HCT116 (cell line): ENCODE measurements around the gene SGSH. TPM values are rescaled to one million over a fixed set of nuclear protein-coding genes. Genes with fewer than 3 reads are reported as not detected.

Experiments used
- ATAC-seq: fragments of 200-7000 bp; cut with Tn5 transposase; 2 replicates; pipeline ENCODE4 v1.9.1; 2020; ENCODE audit warnings: mild to moderate bottlenecking, moderate library complexity
- BruUV-seq: library from RNA; stranded (reverse); fragments of 400-500 nt; replicated peaks from 2 replicates; lab custom pipeline; 2021; lab: Mats Ljungman, UMichigan
- CTCF ChIA-PET: fragments of 300-600 bp; sonication (Branson Sonifier 250); formaldehyde crosslinking; loops from one replicate; lab custom pipeline; 2021; ENCODE audit warnings: antibody characterized with exemption; lab: Charles Lee
- POLR2A ChIA-PET: fragments of 300-600, 350-600 bp; sonication (Branson Sonifier 250); formaldehyde crosslinking; loops from one replicate; lab custom pipeline; 2021; ENCODE audit warnings: antibody characterized with exemption; lab: Charles Lee
- RAD21 ChIA-PET, 2 experiments: fragments of 300-600 bp; sonication (Branson Sonifier 250); formaldehyde crosslinking; loops; one replicate each; lab custom pipeline; 2023; ENCODE audit warnings: low total read pairs in 2 of 2; ENCODE audit not compliant: uncharacterized antibody in 2 of 2, unreplicated experiment in 2 of 2, low non-redundant PET in 1 of 2; lab: Charles Lee
- DNase-seq: peaks from one replicate; pipeline ENCODE4 v3.0.0-alpha.2; 2010; ENCODE audit warnings: low read depth, low spot score
- H2AFZ ChIP-seq: fragments of 200-600 bp; shearing (Covaris generic), sonication (generic); 2 replicates; pipeline ENCODE4 v1.6.1; 2017; ENCODE audit warnings: low read depth, mixed run types, mixed read lengths, antibody characterized with exemption, low read length; ENCODE audit not compliant: poor library complexity, severe bottlenecking
- H3K27ac ChIP-seq: 2 replicates; pipeline ENCODE4 v1.5.1; 2012; ENCODE audit warnings: low read depth, low read length
- H3K27me3 ChIP-seq: fragments of 200-600 bp; sonication (generic); 2 replicates; pipeline ENCODE4 v1.6.1; 2016; ENCODE audit warnings: mixed run types, low read length, mixed read lengths; ENCODE audit not compliant: insufficient read depth
- H3K36me3 ChIP-seq, 2 experiments: fragments of 200-500 bp in 1 of 2; fragments of 200-600 bp in 1 of 2; sonication (Bioruptor generic) in 1 of 2; sonication (generic) in 1 of 2; 2 replicates each; pipeline versions ENCODE4 v1.5.1 to v1.6.1; 2014 to 2016; ENCODE audit warnings: low read length in 2 of 2, inconsistent platforms in 1 of 2, mixed read lengths in 1 of 2, mixed run types in 1 of 2; ENCODE audit not compliant: insufficient read depth in 2 of 2, control insufficient read depth in 1 of 2
- H3K4me1 ChIP-seq, 2 experiments: fragments of 200-600 bp in 1 of 2; sonication (generic) in 1 of 2; 2 replicates each; pipeline versions ENCODE4 v1.5.1 to v1.6.1; 2012 to 2017; ENCODE audit warnings: low read length in 2 of 2, inconsistent platforms in 1 of 2, mild to moderate bottlenecking in 1 of 2, mixed read lengths in 1 of 2, mixed run types in 1 of 2, moderate library complexity in 1 of 2; ENCODE audit not compliant: insufficient read depth in 2 of 2, control insufficient read depth in 1 of 2
- H3K4me2 ChIP-seq: fragments of 200-600 bp; sonication (generic); 2 replicates; pipeline ENCODE4 v1.6.1; 2017; ENCODE audit warnings: mixed run types, low read length, mixed read lengths
- H3K4me3 ChIP-seq, 2 experiments: fragments of 200-600 bp in 1 of 2; sonication (generic) in 1 of 2; replicated peaks in 1 of 2; 2 replicates each; pipeline ENCODE4 v1.5.1; 2011 to 2016; ENCODE audit warnings: low read length in 2 of 2, control low read depth in 1 of 2, low read depth in 1 of 2, mild to moderate bottlenecking in 1 of 2, mixed read lengths in 1 of 2, mixed run types in 1 of 2
- H3K79me2 ChIP-seq: fragments of 200-600 bp; sonication (generic); 2 replicates; pipeline ENCODE4 v1.6.1; 2017; ENCODE audit warnings: mild to moderate bottlenecking, mixed run types, low read length, moderate library complexity, mixed read lengths; ENCODE audit not compliant: insufficient read depth
- H3K9ac ChIP-seq: fragments of 200-600 bp; sonication (generic); 2 replicates; pipeline ENCODE4 v1.6.1; 2016; ENCODE audit warnings: low read length, mixed read lengths
- H3K9me2 ChIP-seq: fragments of 200-600 bp; sonication (generic), shearing (Covaris generic); 2 replicates; pipeline ENCODE4 v1.6.1; 2017; ENCODE audit warnings: mixed run types, mild to moderate bottlenecking, moderate library complexity; ENCODE audit not compliant: insufficient read depth
- H3K9me3 ChIP-seq, 2 experiments: fragments of 200-500 bp in 1 of 2; fragments of 200-600 bp in 1 of 2; sonication (Bioruptor generic) in 1 of 2; sonication (generic) in 1 of 2; 2 replicates each; pipeline ENCODE4 v1.6.1; 2014 to 2017; ENCODE audit warnings: low read length in 2 of 2, mixed read lengths in 2 of 2, inconsistent platforms in 1 of 2, low read depth in 1 of 2, mild to moderate bottlenecking in 1 of 2, mixed run types in 1 of 2, moderate library complexity in 1 of 2; ENCODE audit not compliant: control insufficient read depth in 1 of 2, insufficient read depth in 1 of 2
- H4K20me1 ChIP-seq: fragments of 200-600 bp; sonication (generic), shearing (Covaris generic); 2 replicates; pipeline ENCODE4 v1.6.1; 2017; ENCODE audit warnings: mixed run types, mild to moderate bottlenecking, moderate library complexity; ENCODE audit not compliant: insufficient read depth
- CBX3 ChIP-seq: IDR thresholded peaks from 2 replicates; pipeline ENCODE4 v1.6.1; 2012; ENCODE audit warnings: low read depth
- CEBPB ChIP-seq: IDR thresholded peaks from 2 replicates; pipeline ENCODE4 v1.6.1; 2012; ENCODE audit warnings: low read depth
- EGR1 ChIP-seq: IDR thresholded peaks from 2 replicates; pipeline ENCODE4 v1.6.1; 2012; ENCODE audit warnings: low read depth
- ELF1 ChIP-seq: IDR thresholded peaks from 2 replicates; pipeline ENCODE4 v1.6.1; 2012; ENCODE audit warnings: low read depth, borderline replicate concordance
- EZH2 ChIP-seq: fragments of 200-600 bp; sonication (generic); IDR thresholded peaks from 2 replicates; pipeline ENCODE4 v1.6.1; 2017; ENCODE audit warnings: antibody characterized with exemption, mixed run types
- EZH2phosphoT487 ChIP-seq: fragments of 200-600 bp; IDR thresholded peaks from 2 replicates; pipeline ENCODE4 v1.6.1; 2018; ENCODE audit warnings: antibody characterized with exemption, borderline replicate concordance
- FOSL1 ChIP-seq: IDR thresholded peaks from 2 replicates; pipeline ENCODE4 v1.6.1; 2012; ENCODE audit warnings: low read depth
- POLR2A ChIP-seq: IDR thresholded peaks from 2 replicates; pipeline ENCODE4 v1.7.0; 2011; ENCODE audit warnings: borderline replicate concordance; ENCODE audit not compliant: insufficient read depth, insufficient read length; ENCODE audit errors: extremely low read depth
- POLR2AphosphoS5 ChIP-seq: IDR thresholded peaks from 2 replicates; pipeline ENCODE4 v1.6.1; 2011; ENCODE audit warnings: mild to moderate bottlenecking, low read depth, low read length, moderate library complexity
- RAD21 ChIP-seq: IDR thresholded peaks from 2 replicates; pipeline ENCODE4 v1.6.1; 2012; ENCODE audit warnings: low read depth, mild to moderate bottlenecking
- SIN3A ChIP-seq: IDR thresholded peaks from 2 replicates; pipeline ENCODE4 v1.6.1; 2012; ENCODE audit warnings: low read depth
- SP1 ChIP-seq: IDR thresholded peaks from 2 replicates; pipeline ENCODE4 v1.6.1; 2012; ENCODE audit warnings: low read depth
- SRF ChIP-seq: IDR thresholded peaks from 2 replicates; pipeline ENCODE4 v1.6.1; 2012; ENCODE audit warnings: low read depth
- TCF7L2 ChIP-seq: IDR thresholded peaks from 2 replicates; pipeline ENCODE4 v1.7.0; 2011; ENCODE audit warnings: borderline replicate concordance, inconsistent platforms; ENCODE audit not compliant: insufficient read depth, insufficient read length; ENCODE audit errors: extremely low read depth
- ZFX ChIP-seq: fragments of 450-650 bp; IDR thresholded peaks from 2 replicates; pipeline ENCODE4 v1.6.1; 2017
- ZNF274 ChIP-seq: fragments of 200-500 bp; sonication (Bioruptor generic); IDR thresholded peaks from 2 replicates; pipeline ENCODE4 v1.6.1; 2014; ENCODE audit warnings: mild to moderate bottlenecking, low read depth, low read length, inconsistent platforms
- intact Hi-C: fragments of 100-400 bp; cut with micrococcal nuclease; formaldehyde crosslinking; loops from 2 replicates; pipeline ENCODE4 v1.10.0; 2022
- total RNA-seq: library from RNA; stranded (reverse); gene quantifications from one replicate; pipeline ENCODE4 v1.2.1, GENCODE V29; 2021; ENCODE audit not compliant: unreplicated experiment
- TF ChIP-seq, protein P1 (sequence below): IDR thresholded peaks from 2 replicates; pipeline ENCODE4 v1.6.1; 2011; ENCODE audit warnings: mild to moderate bottlenecking, low read length, moderate library complexity; ENCODE audit not compliant: insufficient replicate concordance; ENCODE audit errors: extremely low read depth
- TF ChIP-seq, protein P2 (sequence below), 3 experiments: fragments of 200-600 bp in 1 of 3; sonication (generic) in 1 of 3; IDR thresholded peaks in 2 of 3; conservative IDR thresholded peaks in 1 of 3; 2 replicates each; pipeline ENCODE4 v1.5.1; 2012 to 2017; ENCODE audit warnings: low read depth in 2 of 3, low read length in 2 of 3, antibody characterized with exemption in 1 of 3, borderline replicate concordance in 1 of 3, control low read depth in 1 of 3, mild to moderate bottlenecking in 1 of 3, mixed read lengths in 1 of 3, mixed run types in 1 of 3, moderate library complexity in 1 of 3; ENCODE audit not compliant: insufficient read depth in 1 of 3
- TF ChIP-seq, protein P3 (sequence below): IDR thresholded peaks from 2 replicates; pipeline ENCODE4 v1.6.1; 2012

The SGSH gene
- total RNA-seq, 1 experiment from 2014 or later = 34.4 TPM

DNA sequence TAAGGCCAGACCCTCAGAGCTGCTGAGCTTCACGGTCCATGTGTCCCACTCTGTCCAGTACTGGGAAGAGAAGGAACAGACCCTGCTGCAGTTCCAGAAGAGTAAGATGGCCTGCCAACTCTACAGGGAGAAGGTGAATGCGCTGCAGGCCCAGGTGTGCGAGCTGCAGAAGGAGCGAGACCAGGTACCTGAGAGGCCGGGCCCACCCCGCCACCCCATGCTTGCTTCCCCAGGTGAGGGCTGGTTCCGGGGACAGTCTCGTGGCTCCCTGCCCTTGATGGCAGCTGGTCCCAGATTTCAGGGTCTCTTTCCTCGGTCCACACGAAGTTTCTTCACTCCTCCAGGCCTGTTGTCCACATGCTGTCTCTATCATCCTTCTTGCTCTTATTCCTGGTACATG, 29.4 kb downstream of the SGSH start (continued):
- TF ChIP-seq POLR2AphosphoS5 (no peak), FOSL1 (no peak), ZFX (no peak), SRF (no peak), SP1 (no peak)

DNA sequence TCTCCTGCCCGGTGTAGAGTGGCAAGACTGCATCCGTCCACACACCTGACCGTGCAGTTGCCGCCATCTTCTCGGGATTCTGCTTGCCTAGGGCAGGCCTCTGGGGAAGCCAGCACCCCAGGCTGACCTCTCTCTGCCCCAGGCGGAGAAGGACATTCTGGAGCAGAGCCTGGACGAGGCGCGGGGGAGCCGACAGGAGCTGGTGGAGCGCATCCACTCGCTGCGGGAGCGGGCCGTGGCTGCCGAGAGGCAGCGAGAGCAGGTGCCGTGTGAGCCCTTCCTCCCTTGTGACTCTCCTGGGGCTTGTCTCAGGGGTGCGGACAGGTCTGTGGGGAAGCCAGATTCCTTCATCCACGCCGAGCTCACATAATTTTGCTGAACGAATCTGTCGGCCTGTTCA, 30.5 kb downstream of the SGSH start:
- Histone ChIP-seq H3K36me3 (no peaks in the 10 kb centered on the region), H3K4me2 (no peak overlapping the region), H3K9me3 (no peaks in the 10 kb centered on the region), H3K9ac (no peak overlapping the region), H3K79me2 (no peaks in the 10 kb centered on the region), H3K27me3 (no peaks in the 10 kb centered on the region; the same call in 1 of the 2 replicates), H2AFZ (no peak overlapping the region), H3K4me3 (no peak overlapping the region), H3K27ac (no peak overlapping the region), H3K9me2 (no peaks in the 10 kb centered on the region), H4K20me1 (no peaks in the 10 kb centered on the region), H3K4me1 (peaks cover 0 to 16% of the 10 kb centered on the region in 2 experiments; a peak in 1 of 4 replicates)
- ChIA-PET POLR2A (no interaction called here), CTCF (no interaction called here), RAD21 (no interaction called here)
- no TSS peak for BruUV-seq
- ATAC-seq (no peak), DNase-seq (no peak)
- TF ChIP-seq SRF = no peak
- TF ChIP-seq TCF7L2 = no peak
- TF ChIP-seq, protein P1, sequence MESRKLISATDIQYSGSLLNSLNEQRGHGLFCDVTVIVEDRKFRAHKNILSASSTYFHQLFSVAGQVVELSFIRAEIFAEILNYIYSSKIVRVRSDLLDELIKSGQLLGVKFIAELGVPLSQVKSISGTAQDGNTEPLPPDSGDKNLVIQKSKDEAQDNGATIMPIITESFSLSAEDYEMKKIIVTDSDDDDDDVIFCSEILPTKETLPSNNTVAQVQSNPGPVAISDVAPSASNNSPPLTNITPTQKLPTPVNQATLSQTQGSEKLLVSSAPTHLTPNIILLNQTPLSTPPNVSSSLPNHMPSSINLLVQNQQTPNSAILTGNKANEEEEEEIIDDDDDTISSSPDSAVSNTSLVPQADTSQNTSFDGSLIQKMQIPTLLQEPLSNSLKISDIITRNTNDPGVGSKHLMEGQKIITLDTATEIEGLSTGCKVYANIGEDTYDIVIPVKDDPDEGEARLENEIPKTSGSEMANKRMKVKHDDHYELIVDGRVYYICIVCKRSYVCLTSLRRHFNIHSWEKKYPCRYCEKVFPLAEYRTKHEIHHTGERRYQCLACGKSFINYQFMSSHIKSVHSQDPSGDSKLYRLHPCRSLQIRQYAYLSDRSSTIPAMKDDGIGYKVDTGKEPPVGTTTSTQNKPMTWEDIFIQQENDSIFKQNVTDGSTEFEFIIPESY = no peak
- TF ChIP-seq RAD21 = no peak
- no peak for TF ChIP-seq CEBPB
- no peak for TF ChIP-seq EGR1
- no peak for TF ChIP-seq ELF1
- TF ChIP-seq POLR2A = no peak
- TF ChIP-seq EZH2 = no peak
- TF ChIP-seq, protein P2, sequence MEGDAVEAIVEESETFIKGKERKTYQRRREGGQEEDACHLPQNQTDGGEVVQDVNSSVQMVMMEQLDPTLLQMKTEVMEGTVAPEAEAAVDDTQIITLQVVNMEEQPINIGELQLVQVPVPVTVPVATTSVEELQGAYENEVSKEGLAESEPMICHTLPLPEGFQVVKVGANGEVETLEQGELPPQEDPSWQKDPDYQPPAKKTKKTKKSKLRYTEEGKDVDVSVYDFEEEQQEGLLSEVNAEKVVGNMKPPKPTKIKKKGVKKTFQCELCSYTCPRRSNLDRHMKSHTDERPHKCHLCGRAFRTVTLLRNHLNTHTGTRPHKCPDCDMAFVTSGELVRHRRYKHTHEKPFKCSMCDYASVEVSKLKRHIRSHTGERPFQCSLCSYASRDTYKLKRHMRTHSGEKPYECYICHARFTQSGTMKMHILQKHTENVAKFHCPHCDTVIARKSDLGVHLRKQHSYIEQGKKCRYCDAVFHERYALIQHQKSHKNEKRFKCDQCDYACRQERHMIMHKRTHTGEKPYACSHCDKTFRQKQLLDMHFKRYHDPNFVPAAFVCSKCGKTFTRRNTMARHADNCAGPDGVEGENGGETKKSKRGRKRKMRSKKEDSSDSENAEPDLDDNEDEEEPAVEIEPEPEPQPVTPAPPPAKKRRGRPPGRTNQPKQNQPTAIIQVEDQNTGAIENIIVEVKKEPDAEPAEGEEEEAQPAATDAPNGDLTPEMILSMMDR (IDR thresholded peaks at IDR 0.05 in 2 of 3, conservative IDR thresholded peaks at IDR 0.05 in 1 of 3; ENCODE audit: borderline replicate concordance in 1 of 3, insufficient read depth in 1 of 3, low read depth in 2 of 3, low read length in 2 of 3) = no peak
- no peak for TF ChIP-seq ZNF274
- TF ChIP-seq EZH2phosphoT487 = no peak
- TF ChIP-seq CBX3 = no peak
- no peak for TF ChIP-seq ZFX
- TF ChIP-seq SIN3A = no peak
- TF ChIP-seq POLR2AphosphoS5 = no peak
- TF ChIP-seq, protein P3, sequence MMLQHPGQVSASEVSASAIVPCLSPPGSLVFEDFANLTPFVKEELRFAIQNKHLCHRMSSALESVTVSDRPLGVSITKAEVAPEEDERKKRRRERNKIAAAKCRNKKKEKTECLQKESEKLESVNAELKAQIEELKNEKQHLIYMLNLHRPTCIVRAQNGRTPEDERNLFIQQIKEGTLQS = no peak
- intact Hi-C loops = no loop called here
